Measurements from ENCODE around the gene BCL2L15.
A peak's percentile ranks its signal among the peaks of the same experiment; 100 is the strongest.

The BCL2L15 gene

GRCh38 chr1:113922957-113923356 is 35.6 kb upstream of the BCL2L15 start:
- no peak for DNase-seq
- TF ChIP-seq POLR2A (IDR thresholded peaks at IDR 0.05; ENCODE audit: low read length) (no peak), GATA1 (IDR thresholded peaks at IDR 0.05; ENCODE audit: low read depth, low read length) (no peak)

- TF ChIP-seq GATA1 (IDR thresholded peaks at IDR 0.05; ENCODE audit: low read depth, low read length) (no peak), POLR2A (IDR thresholded peaks at IDR 0.05; ENCODE audit: low read length) (no peak)
Observed at GRCh38 chr1:113918243-113918642, 30.9 kb upstream of the BCL2L15 start.

GRCh38 chr1:113917400-113918082 is 30.2 kb upstream of the BCL2L15 start:
- no peak for TF ChIP-seq POLR2A (IDR thresholded peaks at IDR 0.05; ENCODE audit: low read length)
- no peak for TF ChIP-seq GATA1 (IDR thresholded peaks at IDR 0.05; ENCODE audit: low read depth, low read length)
- peak; percentile 42 to 69 for DNase-seq

More at GRCh38 chr1:113918243-113918642, 30.9 kb upstream of the BCL2L15 start:
- peak; percentile 67 to 81 for DNase-seq

GRCh38 chr1:113916974-113917373 is 29.6 kb upstream of the BCL2L15 start:
- TF ChIP-seq GATA1 (IDR thresholded peaks at IDR 0.05; ENCODE audit: low read depth, low read length) (no peak), POLR2A (IDR thresholded peaks at IDR 0.05; ENCODE audit: low read length) (no peak)

GRCh38 chr1:113913887-113914664 is 26.7 kb upstream of the BCL2L15 start:
- peak; percentile 96 to 100 for DNase-seq
- TF ChIP-seq POLR2A (IDR thresholded peaks at IDR 0.05; ENCODE audit: low read length) (peak; percentile 55), GATA1 (IDR thresholded peaks at IDR 0.05; ENCODE audit: low read depth, low read length) (peak; percentile 93)

More at GRCh38 chr1:113916974-113917373, 29.6 kb upstream of the BCL2L15 start:
- no peak for DNase-seq

GRCh38 chr1:113913312-113913668 is 25.9 kb upstream of the BCL2L15 start:
- peak in 1 of 2 experiments; percentile 46 for DNase-seq
- no peak for TF ChIP-seq POLR2A (IDR thresholded peaks at IDR 0.05; ENCODE audit: low read length)
- TF ChIP-seq GATA1 (IDR thresholded peaks at IDR 0.05; ENCODE audit: low read depth, low read length), result no peak

- TF ChIP-seq POLR2A (IDR thresholded peaks at IDR 0.05; ENCODE audit: low read length) (peak; percentile 53), GATA1 (IDR thresholded peaks at IDR 0.05; ENCODE audit: low read depth, low read length) (no peak)
- peak; percentile 77 to 82 for DNase-seq
Observed at GRCh38 chr1:113912594-113913311, 25.4 kb upstream of the BCL2L15 start.

GRCh38 chr1:113905435-113905861 is 18.1 kb upstream of the BCL2L15 start:
- TF ChIP-seq POLR2A (IDR thresholded peaks at IDR 0.05; ENCODE audit: low read length) (no peak), GATA1 (IDR thresholded peaks at IDR 0.05; ENCODE audit: low read depth, low read length) (no peak)
- DNase-seq, result no peak

GRCh38 chr1:113904674-113905434 is 17.5 kb upstream of the BCL2L15 start, which contains the start of the genes AP4B1 and DCLRE1B:
TSS of gene AP4B1 (minus strand) at chr1:113904799. CDS start at chr1:113904717, 82 bp downstream.
TSS of gene DCLRE1B (plus strand) at chr1:113905326. CDS start at chr1:113905587, 261 bp downstream.
- TF ChIP-seq GATA1 (IDR thresholded peaks at IDR 0.05; ENCODE audit: low read depth, low read length), result no peak
- TF ChIP-seq POLR2A (IDR thresholded peaks at IDR 0.05; ENCODE audit: low read length), result peak; percentile 92
- peak; percentile 99 to 100 for DNase-seq

GRCh38 chr1:113904293-113904673 is 16.9 kb upstream of the BCL2L15 start:
- TF ChIP-seq POLR2A (IDR thresholded peaks at IDR 0.05; ENCODE audit: low read length) (no peak), GATA1 (IDR thresholded peaks at IDR 0.05; ENCODE audit: low read depth, low read length) (no peak)
- DNase-seq, result peak in 1 of 2 experiments; percentile 90

GRCh38 chr1:113903501-113904292 is 16.3 kb upstream of the BCL2L15 start:
- TF ChIP-seq POLR2A (IDR thresholded peaks at IDR 0.05; ENCODE audit: low read length) (no peak), GATA1 (IDR thresholded peaks at IDR 0.05; ENCODE audit: low read depth, low read length) (no peak)
- DNase-seq, result peak; percentile 41 to 53

- no peak for DNase-seq
- no peak for TF ChIP-seq POLR2A (IDR thresholded peaks at IDR 0.05; ENCODE audit: low read length)
- no peak for TF ChIP-seq GATA1 (IDR thresholded peaks at IDR 0.05; ENCODE audit: low read depth, low read length)
Observed at GRCh38 chr1:113901191-113901590, 13.8 kb upstream of the BCL2L15 start.
